Panc1 (cell line): ENCODE measurements around the gene SLC12A9.

Source experiments
- CTCF ChIP-seq: fragments of 450-650 bp; IDR thresholded peaks from 2 replicates; pipeline ENCODE4 v1.5.1; 2017; ENCODE audit warnings: mild to moderate bottlenecking
- POLR2AphosphoS5 ChIP-seq: IDR thresholded peaks from 2 replicates; pipeline ENCODE4 v1.6.1; 2012; ENCODE audit warnings: mild to moderate bottlenecking, low read depth, low read length, moderate library complexity
- REST ChIP-seq, 2 experiments: IDR thresholded peaks; 2 replicates each; pipeline ENCODE4 v1.6.1; 2011 to 2012; ENCODE audit warnings: low read depth in 2 of 2, control low read depth in 1 of 2, low read length in 1 of 2, mild to moderate bottlenecking in 1 of 2, moderate library complexity in 1 of 2; ENCODE audit not compliant: insufficient read depth in 1 of 2
- SIN3A ChIP-seq: IDR thresholded peaks from 2 replicates; pipeline ENCODE4 v1.6.1; 2012; ENCODE audit warnings: low read depth, mild to moderate bottlenecking, low read length, moderate library complexity, borderline replicate concordance; ENCODE audit not compliant: insufficient read depth
- TCF7L2 ChIP-seq: IDR thresholded peaks from 2 replicates; pipeline ENCODE4 v1.6.1; 2011; ENCODE audit warnings: mild to moderate bottlenecking, low read depth, low read length, inconsistent platforms

GRCh38 chr7:100819586-100819985 lies 32.9 kb upstream of the SLC12A9 start:
- no peak for TF ChIP-seq CTCF
- TF ChIP-seq REST (IDR thresholded peaks at IDR 0.05; ENCODE audit: insufficient read depth in 1 of 2, low read depth in 2 of 2, low read length in 1 of 2), result no peak
- no peak for TF ChIP-seq POLR2AphosphoS5
- TF ChIP-seq TCF7L2, result no peak
- TF ChIP-seq SIN3A, result no peak
